Sigmoid colon (tissue), 7 donors: Measurements from ENCODE around the gene ARHGEF11. TPM values are rescaled to one million over a fixed set of nuclear protein-coding genes. Genes with fewer than 3 reads are reported as not detected.

ENCODE experiments used
- DNase-seq: peaks from one replicate; pipeline ENCODE4 v3.0.0-alpha.2; 2019
- H3K27ac ChIP-seq, 4 donors: fragments of 200-600 bp; sonication (generic); one replicate each; pipeline ENCODE4 v1.5.1; 2016 to 2019; ENCODE audit warnings: mild to moderate bottlenecking in 1 of 4
- H3K27me3 ChIP-seq, 3 donors: fragments of 200-600 bp; sonication (generic); one replicate each; pipeline ENCODE4 v1.5.1; 2019; ENCODE audit warnings: mild to moderate bottlenecking in 1 of 3
- H3K36me3 ChIP-seq, 4 donors: fragments of 200-600 bp; sonication (generic); one replicate each; pipeline ENCODE4 v1.5.1; 2016 to 2019
- H3K4me1 ChIP-seq, 4 donors: fragments of 200-600 bp; sonication (generic); one replicate each; pipeline ENCODE4 v1.5.1; 2017 to 2019
- H3K4me3 ChIP-seq, 4 donors: fragments of 200-600 bp; sonication (generic); one replicate each; pipeline ENCODE4 v1.5.1; 2017 to 2019; ENCODE audit warnings: mild to moderate bottlenecking in 2 of 4, moderate library complexity in 1 of 4
- H3K9me3 ChIP-seq, 4 donors: fragments of 200-600 bp in 3 of 4; sonication (generic) in 3 of 4; one replicate each; pipeline versions ENCODE4 v1.5.1 to v1.6.1; 2013 to 2019
- EP300 ChIP-seq, 4 donors: sonication (generic); formaldehyde crosslinking; IDR thresholded peaks; one replicate each; pipeline ENCODE4 v1.6.1; 2017; ENCODE audit warnings: antibody characterized with exemption in 4 of 4
- POLR2A ChIP-seq, 2 donors: fragments of 450-650 bp; IDR thresholded peaks; one replicate each; pipeline ENCODE4 v1.6.1; 2016; ENCODE audit warnings: antibody characterized with exemption in 2 of 2, mild to moderate bottlenecking in 2 of 2, moderate library complexity in 2 of 2
- POLR2AphosphoS5 ChIP-seq, 4 donors: sonication (generic); formaldehyde crosslinking; IDR thresholded peaks; one replicate each; pipeline ENCODE4 v1.6.1; 2017; ENCODE audit warnings: antibody characterized with exemption in 4 of 4
- WGBS, 2 donors: extraction: QIAGEN DNeasy Blood & Tissue Kit; methylation state at CpG; one replicate each; pipeline ENCODE4 v1.1.7; 2013; 5-methylcytosine and 5-hydroxymethylcytosine counted together
- intact Hi-C: fragments of 100-400 bp; cut with DNase I; formaldehyde crosslinking; loops from one replicate; pipeline ENCODE4 v1.15.1; 2023
- polyA plus RNA-seq, 3 donors: library from polyadenylated mRNA; stranded (reverse); fragments of 200-250 nt; gene quantifications; one replicate each; pipeline ENCODE4 v1.2.3, GENCODE V29; 2013
- total RNA-seq, 4 donors: library from RNA; depleted of rRNA; stranded (reverse); fragments of >200 nt; gene quantifications; one replicate each; pipeline ENCODE4 v1.1.0, GENCODE V29; 2016
- TF ChIP-seq, protein P1 (sequence below), 4 experiments: fragments of 450-650 bp in 3 of 4; fragments of 200-600 bp in 1 of 4; IDR thresholded peaks; one replicate each; pipeline ENCODE4 v1.5.1; 2016 to 2019; ENCODE audit warnings: antibody characterized with exemption in 4 of 4, mild to moderate bottlenecking in 3 of 4, moderate library complexity in 2 of 4
- donor health status: healthy with polysubstance abuse.
- donor health status: Bipolar disorder and iron deficiency.
- donor health status: healthy.

The ARHGEF11 gene
- total and polyA plus RNA-seq, 7 donors = 14.8 to 46.8 (median 27.5) TPM

DNA sequence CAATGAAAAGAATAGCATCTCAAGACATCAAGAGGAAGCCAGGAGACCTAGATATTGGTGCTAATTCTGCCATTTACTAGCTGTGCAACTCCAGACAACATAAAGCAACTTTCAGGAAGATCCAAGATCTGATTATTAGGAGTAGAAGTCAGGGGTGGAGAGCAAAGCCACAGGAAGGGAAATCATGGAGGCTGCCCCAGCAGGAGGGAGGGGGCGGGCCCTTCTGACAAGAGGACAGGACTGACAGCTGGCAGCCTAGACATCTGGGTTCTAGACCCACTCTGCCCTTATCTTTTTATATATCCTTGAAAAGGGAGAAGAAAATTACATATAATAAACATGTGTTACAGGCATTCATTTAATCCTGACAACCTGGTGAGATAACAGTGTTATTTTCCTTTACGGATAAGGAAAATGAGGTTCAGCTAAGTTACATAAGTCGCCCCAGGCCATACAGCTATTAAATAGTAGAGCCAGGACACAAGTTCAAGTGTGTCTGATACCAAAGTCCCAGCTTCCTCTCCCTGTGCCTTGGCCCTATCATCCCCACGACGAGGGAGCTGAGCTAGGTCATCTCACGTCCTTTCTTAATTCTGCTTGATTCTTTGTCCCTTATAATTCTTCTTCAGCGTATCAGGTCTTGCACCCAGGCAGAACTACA is 46.6 kb downstream of the ARHGEF11 start:
- WGBS, 2 donors = 83 to 90% methylated on average over 7 of the region's 7 CpGs
- no peak for DNase-seq
- peaks cover 0 to 30% (median 22%) of the 10 kb centered on the region in 4 donors for H3K4me1 ChIP-seq
- no peak overlapping the region for H3K27ac ChIP-seq
- no peaks in the 10 kb centered on the region for H3K27me3 ChIP-seq
- H3K36me3 ChIP-seq = no peaks in the 10 kb centered on the region
- TF ChIP-seq POLR2AphosphoS5 (IDR thresholded peaks at IDR 0.05) (no peak), EP300 (IDR thresholded peaks at IDR 0.05) (no peak), POLR2A (IDR thresholded peaks at IDR 0.05) (no peak)
- TF ChIP-seq, protein P1, sequence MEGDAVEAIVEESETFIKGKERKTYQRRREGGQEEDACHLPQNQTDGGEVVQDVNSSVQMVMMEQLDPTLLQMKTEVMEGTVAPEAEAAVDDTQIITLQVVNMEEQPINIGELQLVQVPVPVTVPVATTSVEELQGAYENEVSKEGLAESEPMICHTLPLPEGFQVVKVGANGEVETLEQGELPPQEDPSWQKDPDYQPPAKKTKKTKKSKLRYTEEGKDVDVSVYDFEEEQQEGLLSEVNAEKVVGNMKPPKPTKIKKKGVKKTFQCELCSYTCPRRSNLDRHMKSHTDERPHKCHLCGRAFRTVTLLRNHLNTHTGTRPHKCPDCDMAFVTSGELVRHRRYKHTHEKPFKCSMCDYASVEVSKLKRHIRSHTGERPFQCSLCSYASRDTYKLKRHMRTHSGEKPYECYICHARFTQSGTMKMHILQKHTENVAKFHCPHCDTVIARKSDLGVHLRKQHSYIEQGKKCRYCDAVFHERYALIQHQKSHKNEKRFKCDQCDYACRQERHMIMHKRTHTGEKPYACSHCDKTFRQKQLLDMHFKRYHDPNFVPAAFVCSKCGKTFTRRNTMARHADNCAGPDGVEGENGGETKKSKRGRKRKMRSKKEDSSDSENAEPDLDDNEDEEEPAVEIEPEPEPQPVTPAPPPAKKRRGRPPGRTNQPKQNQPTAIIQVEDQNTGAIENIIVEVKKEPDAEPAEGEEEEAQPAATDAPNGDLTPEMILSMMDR (IDR thresholded peaks at IDR 0.05) = no peak
- H3K4me3 ChIP-seq = no peak overlapping the region
- intact Hi-C loops = no loop called here
- H3K9me3 ChIP-seq = no peaks in the 10 kb centered on the region

DNA sequence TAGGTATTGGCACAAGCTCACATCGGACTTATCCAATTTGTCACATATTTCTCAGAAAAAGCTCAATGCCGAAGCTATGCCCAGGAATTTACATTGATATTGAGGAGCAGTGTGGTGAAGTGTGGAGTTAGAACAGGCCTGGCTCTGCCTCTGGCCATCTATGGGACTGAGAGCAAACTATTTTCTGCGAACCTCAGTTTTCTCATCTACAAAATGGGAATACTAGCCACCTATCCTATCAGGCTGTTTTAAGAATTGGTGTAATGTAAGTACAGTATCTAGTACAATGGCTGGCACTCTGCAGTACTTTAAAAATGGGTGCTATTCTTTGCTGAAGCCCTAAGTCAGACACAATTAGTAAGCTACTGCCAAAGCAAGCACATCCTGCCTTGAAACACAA is 47.2 kb downstream of the ARHGEF11 start:
- Histone ChIP-seq H3K27ac (no peak overlapping the region), H3K9me3 (no peaks in the 10 kb centered on the region), H3K36me3 (no peaks in the 10 kb centered on the region), H3K4me1 (peaks cover 0 to 24% (median 15%) of the 10 kb centered on the region in 4 donors), H3K27me3 (no peaks in the 10 kb centered on the region), H3K4me3 (no peak overlapping the region)
- TF ChIP-seq EP300 (IDR thresholded peaks at IDR 0.05) = no peak
- TF ChIP-seq POLR2AphosphoS5 (IDR thresholded peaks at IDR 0.05) = no peak
- no peak for TF ChIP-seq POLR2A (IDR thresholded peaks at IDR 0.05)
- TF ChIP-seq, protein P1 (IDR thresholded peaks at IDR 0.05) = no peak
- intact Hi-C loops = no loop called here
- WGBS, 2 donors = 92 to 93% methylated on average over 3 of the region's 3 CpGs
- DNase-seq = no peak

DNA sequence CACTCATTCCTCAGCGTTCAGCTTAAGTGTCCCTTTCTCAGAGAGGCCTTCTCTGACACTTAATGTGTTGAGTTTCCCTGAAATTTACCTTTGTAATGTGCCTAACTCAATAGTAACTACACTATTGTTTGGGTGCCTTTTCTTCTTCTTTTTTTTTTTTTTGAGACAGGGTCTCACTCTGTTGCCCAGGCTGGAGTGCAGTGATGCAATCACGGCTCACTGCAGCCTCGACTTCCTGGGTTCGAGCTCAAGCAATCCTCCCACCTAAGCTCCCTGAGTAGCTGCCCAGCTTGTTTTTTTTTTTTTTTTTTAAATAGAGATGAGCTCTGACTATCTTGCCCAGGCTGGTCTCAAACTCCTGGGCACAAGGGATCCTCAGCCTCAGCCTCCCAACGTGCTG is 50.1 kb downstream of the ARHGEF11 start:
- 88 to 90% methylated on average over 5 of the region's 5 CpGs for WGBS, 2 donors

DNA sequence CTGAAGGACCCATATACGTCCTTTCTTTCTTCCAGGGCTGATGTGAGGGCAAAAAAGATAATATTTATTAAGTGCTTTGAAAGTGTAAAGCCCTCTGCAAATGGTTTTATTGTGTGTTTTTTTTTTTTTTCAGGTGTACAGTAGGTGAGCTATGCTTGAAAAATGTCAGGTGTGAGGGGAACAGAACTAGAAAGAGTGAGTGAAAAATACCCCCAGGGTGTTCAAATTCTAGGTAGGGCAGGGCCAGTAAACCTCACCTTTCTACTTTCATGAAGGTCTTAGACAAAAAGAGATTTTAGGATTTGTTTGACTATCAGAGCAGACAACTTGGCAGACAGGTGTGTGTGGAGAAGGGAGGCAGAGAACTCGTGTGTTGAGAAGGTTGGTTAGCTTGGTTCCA is 51.3 kb downstream of the ARHGEF11 start:
- intact Hi-C loops = no loop called here
- WGBS, 2 donors = 48 to 77% methylated on average over 2 of the region's 2 CpGs
- Histone ChIP-seq H3K36me3 (peaks cover 0 to 4% (median 0%) of the 10 kb centered on the region in 4 donors), H3K4me1 (no peaks in the 10 kb centered on the region), H3K4me3 (no peak overlapping the region), H3K9me3 (no peaks in the 10 kb centered on the region), H3K27me3 (no peaks in the 10 kb centered on the region), H3K27ac (no peak overlapping the region)
- DNase-seq = no peak
- TF ChIP-seq EP300 (IDR thresholded peaks at IDR 0.05) = no peak
- no peak for TF ChIP-seq POLR2AphosphoS5 (IDR thresholded peaks at IDR 0.05)
- TF ChIP-seq POLR2A (IDR thresholded peaks at IDR 0.05) = no peak
- TF ChIP-seq, protein P1 (IDR thresholded peaks at IDR 0.05) = no peak

More for the DNA sequence above, 50.1 kb downstream of the ARHGEF11 start:
- H3K27ac ChIP-seq = no peak overlapping the region
- H3K4me3 ChIP-seq = no peak overlapping the region
- no peak for DNase-seq
- TF ChIP-seq POLR2A (IDR thresholded peaks at IDR 0.05) = no peak
- H3K4me1 ChIP-seq = no peaks in the 10 kb centered on the region
- peaks cover 0 to 4% (median 0%) of the 10 kb centered on the region in 4 donors for H3K36me3 ChIP-seq
- H3K9me3 ChIP-seq = no peaks in the 10 kb centered on the region
- no peaks in the 10 kb centered on the region for H3K27me3 ChIP-seq
- intact Hi-C loops = no loop called here

DNA sequence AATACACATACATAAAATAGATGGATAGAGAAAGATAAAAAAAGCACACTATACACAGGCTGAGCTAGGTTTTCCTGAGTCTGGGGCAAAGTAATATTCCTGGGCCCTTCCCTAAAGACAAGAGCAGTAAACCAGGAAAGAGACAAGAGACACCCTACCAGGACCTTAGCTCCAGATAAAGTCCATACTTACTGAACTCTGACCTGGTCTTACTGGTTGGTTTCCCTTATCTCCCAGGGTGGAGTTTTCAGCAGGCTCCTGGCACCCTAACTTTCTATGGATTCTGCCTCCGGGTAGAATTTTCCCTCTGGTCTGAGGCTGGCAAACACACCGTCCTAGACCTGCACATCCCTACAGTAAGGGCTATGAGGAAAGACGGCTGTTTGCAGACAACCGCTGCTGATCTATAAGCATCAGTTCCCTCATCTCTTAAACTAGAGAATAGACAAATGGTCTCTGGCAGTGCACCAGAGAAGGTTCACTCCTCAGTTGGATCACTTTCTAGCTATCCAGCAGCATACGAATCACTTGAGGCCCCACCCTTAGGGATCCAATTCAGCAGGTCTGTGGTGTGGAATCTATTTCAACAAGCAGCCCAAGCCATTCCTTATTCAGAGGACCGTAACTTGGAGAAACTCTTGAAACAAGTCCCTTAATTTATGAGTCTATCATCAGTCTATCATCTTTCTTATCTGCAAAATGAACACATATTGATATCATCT is 52.0 kb downstream of the ARHGEF11 start:
- 28 to 73% methylated on average over 6 of the region's 6 CpGs for WGBS, 2 donors
- H3K27me3 ChIP-seq = no peaks in the 10 kb centered on the region
- H3K4me3 ChIP-seq = no peak overlapping the region
- TF ChIP-seq, protein P1 (IDR thresholded peaks at IDR 0.05) = no peak
- TF ChIP-seq EP300 (IDR thresholded peaks at IDR 0.05) = no peak
- H3K4me1 ChIP-seq = no peaks in the 10 kb centered on the region
- no peak for DNase-seq
- no peak overlapping the region for H3K27ac ChIP-seq
- no peaks in the 10 kb centered on the region for H3K9me3 ChIP-seq
- intact Hi-C loops = no loop called here
- peaks cover 0 to 4% (median 0%) of the 10 kb centered on the region in 4 donors for H3K36me3 ChIP-seq
